Measurements from ENCODE around the gene TOM1L1.

DNA sequence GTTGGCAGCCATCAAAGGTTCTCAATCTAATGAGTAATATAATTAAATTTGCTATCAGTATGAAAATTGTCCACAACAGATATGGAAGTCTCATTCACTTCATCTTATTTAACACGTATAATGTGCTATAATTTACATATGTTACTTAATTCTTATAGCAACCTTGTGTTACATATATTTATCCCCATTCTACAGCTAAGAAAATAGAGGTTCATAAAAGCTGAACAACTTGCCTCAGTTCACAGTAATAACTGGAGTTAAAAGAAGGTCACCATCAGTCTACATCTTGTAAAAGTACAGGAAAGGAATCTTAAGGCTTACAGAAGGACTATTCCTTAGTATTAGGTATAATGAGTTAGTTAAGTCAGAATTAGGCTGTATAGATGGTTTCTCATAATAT is 95.8 kb downstream of the TOM1L1 start:
- TF ChIP-seq POLR2AphosphoS5 (IDR thresholded peaks at IDR 0.05), result no peak
- TF ChIP-seq, protein P1, sequence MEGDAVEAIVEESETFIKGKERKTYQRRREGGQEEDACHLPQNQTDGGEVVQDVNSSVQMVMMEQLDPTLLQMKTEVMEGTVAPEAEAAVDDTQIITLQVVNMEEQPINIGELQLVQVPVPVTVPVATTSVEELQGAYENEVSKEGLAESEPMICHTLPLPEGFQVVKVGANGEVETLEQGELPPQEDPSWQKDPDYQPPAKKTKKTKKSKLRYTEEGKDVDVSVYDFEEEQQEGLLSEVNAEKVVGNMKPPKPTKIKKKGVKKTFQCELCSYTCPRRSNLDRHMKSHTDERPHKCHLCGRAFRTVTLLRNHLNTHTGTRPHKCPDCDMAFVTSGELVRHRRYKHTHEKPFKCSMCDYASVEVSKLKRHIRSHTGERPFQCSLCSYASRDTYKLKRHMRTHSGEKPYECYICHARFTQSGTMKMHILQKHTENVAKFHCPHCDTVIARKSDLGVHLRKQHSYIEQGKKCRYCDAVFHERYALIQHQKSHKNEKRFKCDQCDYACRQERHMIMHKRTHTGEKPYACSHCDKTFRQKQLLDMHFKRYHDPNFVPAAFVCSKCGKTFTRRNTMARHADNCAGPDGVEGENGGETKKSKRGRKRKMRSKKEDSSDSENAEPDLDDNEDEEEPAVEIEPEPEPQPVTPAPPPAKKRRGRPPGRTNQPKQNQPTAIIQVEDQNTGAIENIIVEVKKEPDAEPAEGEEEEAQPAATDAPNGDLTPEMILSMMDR (IDR thresholded peaks at IDR 0.05), result no peak
